NCI-H2196 (cell line): ENCODE measurements around the gene TUBA4B.

Experiments
- DNase-seq: peaks from one replicate; lab custom pipeline; 2025; ENCODE audit not compliant: unreplicated experiment; lab: John Stamatoyannopoulos, UW

TUBA4B gene

GRCh38 chr2:219218732-219219701, 34.0 kb upstream of the TUBA4B start, which contains the start of gene ABCB6:
Gene ABCB6 (minus strand): TSS chr2:219218958. CDS start chr2:219218673, 285 bp downstream.
- DNase-seq = peak; percentile 95

- no peak for DNase-seq
These were observed 33.1 kb upstream of the TUBA4B start for GRCh38 chr2:219219784-219220532.

GRCh38 chr2:219220652-219221402, 32.2 kb upstream of the TUBA4B start:
- DNase-seq = no peak

DNA sequence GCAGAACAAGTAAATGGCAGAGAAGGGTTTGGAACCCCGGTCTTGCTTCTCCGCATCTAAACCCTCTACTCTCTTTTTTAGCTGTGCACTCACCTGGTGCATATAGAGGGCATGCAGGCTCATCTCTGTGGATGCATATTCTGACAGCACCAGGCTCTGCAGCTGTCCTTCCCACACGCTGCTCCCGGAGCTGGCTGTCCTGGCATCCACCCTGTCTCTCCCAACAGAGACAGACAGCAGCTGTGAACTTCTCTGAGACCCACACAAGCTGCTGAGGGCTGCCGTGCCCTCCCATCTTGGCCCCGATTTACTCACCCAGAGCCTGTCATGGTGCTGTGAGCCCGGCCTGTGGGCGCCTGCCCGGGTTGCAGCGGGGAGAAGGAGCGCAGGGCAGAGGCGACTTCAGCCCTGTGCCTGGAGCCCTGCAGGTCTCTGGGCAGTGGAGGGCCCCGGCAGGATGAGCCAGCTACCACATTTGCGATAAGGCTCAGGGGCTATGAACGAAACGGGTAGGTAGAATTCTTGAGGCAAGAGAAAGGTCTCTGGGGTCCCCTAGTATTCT, 31.0 kb upstream of the TUBA4B start:
- no peak for DNase-seq

DNA sequence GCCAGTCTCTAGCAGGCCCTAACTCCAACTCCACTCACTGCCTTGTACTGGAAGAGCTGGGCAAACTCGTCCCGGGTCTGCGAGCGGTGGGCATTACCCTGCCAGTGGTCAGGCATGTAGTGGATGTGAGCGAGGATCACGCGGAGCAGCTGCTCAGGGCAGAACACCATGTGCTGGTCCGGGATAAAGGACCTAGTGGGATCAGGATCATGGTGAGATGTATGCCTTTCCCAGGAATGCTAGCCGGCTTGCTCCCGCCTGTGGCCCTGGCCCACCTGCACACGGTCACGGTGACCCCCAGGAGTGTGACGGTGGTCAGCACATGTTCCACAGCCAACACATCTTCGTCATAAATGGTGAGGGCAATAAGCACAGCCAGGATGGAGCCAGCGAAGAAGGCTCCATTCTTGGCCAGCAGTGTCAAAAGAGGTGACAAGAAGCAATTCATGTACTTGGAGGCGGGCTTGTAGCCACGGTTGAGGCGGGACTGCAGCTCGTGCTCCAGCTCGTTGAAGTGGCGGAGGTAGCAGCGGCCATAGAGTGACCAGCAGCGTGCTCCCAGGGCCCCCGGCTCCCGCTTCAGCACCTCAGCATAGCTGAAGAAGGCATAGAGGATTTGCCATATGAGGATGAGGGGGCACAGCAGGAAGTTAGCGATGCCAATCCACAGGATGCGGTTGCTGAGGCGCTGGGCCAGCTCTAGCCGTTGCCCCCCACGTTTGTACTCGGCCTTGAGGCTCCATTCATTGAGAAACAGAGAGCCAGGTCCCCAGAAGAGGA, 29.0 kb upstream of the TUBA4B start:
- DNase-seq = no peak

- DNase-seq = no peak
These were observed 27.7 kb upstream of the TUBA4B start for GRCh38 chr2:219225350-219225749.

DNA sequence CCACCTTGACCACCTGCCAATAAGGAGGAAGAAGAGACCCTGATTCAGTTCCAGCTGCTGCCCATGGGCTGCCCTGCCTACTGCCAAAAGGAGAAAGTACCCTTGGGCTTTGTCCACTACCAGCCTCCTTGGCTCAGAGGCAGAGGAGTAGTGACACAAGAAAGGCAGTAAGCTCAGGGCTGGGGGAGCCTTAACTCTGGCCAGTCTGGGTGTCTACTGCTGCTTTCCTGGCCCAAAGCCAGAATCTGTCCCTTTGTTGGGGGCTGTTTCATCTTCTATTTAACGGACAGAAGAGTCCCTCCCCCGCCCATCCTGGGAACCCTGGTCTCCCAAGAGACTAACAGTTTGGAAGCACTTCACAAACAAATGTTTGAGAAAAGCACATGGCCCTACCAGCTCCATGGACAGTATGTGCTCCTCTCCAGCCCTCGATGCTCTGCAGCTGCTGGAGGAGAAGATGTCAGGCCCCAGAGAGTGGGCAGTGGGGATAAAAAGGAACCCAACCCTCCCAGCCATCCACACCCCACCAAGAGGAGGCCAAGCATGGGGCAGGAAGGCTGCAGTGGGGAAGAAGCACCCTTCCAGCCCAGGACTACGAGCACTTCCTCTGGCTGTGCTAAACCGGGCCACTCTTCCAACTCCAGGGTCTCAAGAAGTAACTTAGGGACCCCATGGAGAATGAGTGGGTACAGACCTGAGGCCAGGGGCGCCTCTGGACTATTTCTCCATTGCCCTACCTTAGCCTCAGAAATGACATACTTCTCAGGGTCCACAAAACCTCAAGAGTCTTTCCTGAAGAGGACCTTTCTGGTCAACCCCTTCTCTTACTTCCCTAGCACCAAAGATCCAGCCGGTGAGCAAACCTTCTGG, 24.8 kb upstream of the TUBA4B start:
- DNase-seq = no peak

DNA sequence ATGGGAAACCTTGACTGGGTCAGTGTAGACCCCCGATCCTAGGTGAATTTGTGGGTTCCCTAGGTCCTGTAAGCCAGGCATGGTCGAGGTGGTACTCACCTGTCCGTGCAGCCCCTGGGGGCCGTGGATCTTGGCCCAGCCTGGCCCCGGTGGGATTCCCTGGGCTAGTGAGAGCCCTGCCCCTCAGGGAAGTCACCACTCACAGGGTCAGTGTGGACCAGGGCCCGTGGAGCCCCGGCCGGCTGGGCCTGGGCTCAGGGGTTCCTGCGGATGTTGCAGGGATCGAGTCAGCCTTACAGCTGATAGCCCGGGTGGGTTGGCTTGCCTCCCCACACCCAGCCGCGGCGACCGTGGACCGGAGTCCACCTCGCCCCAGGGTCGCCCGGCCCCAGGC, 24.1 kb upstream of the TUBA4B start:
- no peak for DNase-seq

- DNase-seq = peak; percentile 98
These were observed 23.6 kb upstream of the TUBA4B start, which contains the start of the genes ANKZF1 and ATG9A for GRCh38 chr2:219229305-219230058. Gene ANKZF1 (plus strand): TSS chr2:219229806. CDS start chr2:219230258, 452 bp downstream. Gene ATG9A (minus strand): TSS chr2:219229636. CDS start chr2:219228024, 1,612 bp downstream.

- DNase-seq = peak; percentile 22
These were observed 22.9 kb upstream of the TUBA4B start for GRCh38 chr2:219230059-219230540.

DNA sequence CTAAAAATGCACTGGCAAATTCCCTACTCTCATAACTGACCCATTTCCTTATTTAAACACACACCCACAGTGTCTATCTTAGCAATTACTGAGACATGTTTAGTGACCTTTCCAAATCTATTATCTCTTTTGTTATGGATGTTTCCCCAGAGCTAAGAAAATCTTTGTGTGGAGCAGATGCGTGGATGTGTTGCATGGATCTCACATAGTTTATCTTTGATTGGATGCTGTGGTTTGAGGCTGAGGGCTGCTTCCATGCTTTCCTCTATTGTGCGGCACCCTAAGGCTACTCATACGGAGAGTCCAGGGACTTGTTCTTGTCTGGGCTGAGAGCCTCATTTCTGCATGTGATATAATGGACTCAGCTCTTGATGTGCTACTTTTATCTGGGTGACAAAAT, 18.7 kb upstream of the TUBA4B start:
- DNase-seq = no peak

GRCh38 chr2:219243291-219243761, 9.7 kb upstream of the TUBA4B start:
- DNase-seq = no peak

DNA sequence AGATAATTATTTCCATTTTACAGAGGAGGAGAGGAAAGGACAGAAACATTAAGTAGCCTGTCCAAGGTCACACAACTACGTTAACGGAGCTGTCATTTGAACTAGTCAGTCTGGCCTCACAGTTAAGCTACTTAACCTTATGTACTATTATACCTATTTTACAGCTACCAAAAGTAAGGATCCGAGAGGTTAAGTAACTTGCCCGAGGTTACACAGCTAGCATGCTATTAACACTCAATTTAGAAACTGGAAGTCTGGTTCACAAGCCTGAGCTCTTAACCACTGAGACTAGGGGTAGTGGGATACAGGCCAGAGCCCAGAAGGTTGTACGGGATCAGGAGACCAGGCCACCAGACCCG, 8.3 kb upstream of the TUBA4B start:
- DNase-seq = no peak

DNA sequence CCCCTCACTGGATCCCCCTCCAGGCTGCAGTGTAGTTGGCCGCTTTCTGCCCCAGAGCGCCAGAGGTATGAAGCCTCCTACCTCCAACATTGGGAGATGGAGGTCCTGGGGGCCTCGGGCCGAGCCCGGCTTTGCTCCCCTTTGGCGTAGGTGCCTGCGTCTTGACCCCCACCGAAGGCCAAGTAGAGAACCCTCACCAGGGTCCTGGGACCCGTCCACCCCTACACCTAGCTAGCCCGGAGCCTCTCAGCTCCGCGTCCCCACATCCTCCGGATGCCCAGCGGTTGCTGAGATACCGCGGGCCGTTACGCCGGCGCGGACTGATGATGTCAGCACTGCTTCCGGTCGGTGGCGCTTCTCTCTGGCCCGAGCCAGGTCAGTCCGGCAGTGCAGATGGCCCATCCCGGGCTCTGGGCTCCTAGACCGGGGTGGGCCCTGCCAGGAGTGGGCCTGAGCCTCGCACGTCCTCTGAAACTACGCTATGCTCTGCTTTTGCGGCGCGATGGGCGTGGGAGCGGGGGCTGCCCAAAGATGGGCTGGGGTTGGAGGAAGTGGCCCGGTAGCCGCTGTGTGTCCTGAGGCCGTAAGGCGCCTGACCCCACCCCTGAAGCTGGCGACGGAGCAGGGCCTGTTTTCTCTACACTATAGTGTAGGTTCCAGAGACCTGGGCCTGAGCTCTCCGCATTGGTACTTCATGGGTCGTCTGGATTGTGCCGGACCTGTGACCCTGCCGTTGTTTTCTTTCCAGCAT, 7.7 kb upstream of the TUBA4B start, which contains the start of the genes GLB1L and STK16:
Gene GLB1L, minus strand, starts transcription at position 297 of the 751 bp plus-strand sequence. CDS start 1,871 bp downstream, outside the sequence.
Gene STK16, plus strand, starts transcription at position 332 of the 751 bp plus-strand sequence. CDS start 521 bp downstream, outside the sequence.
- DNase-seq = peak; percentile 96

DNA sequence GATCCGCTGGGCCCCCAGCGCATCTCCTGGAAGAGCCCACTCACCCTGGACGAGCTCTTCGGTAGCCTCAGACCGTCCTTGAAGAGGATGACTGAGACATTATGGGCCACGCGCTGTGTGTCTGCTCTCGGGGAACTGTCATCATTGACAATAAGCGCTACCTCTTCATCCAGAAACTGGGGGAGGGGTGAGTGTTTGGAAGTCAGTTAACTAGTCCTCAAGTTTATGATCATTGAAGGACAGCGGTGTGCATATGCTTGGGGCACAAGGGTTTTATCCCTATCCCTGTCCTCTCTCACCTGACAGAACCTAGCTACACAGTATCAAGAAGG, 7.2 kb upstream of the TUBA4B start:
- no peak for DNase-seq

- DNase-seq = no peak
These were observed 6.5 kb upstream of the TUBA4B start for GRCh38 chr2:219246559-219246958.
